HCT116 (cell line): ENCODE data around the gene CCL7. TPM values are rescaled to one million over a fixed set of nuclear protein-coding genes. Genes with fewer than 3 reads are reported as not detected.

Experiments
- ATAC-seq: fragments of 200-7000 bp; cut with Tn5 transposase; 2 replicates; pipeline ENCODE4 v1.9.1; 2020; ENCODE audit warnings: mild to moderate bottlenecking, moderate library complexity
- BruUV-seq: library from RNA; stranded (reverse); fragments of 400-500 nt; replicated peaks from 2 replicates; lab custom pipeline; 2021; lab: Mats Ljungman, UMichigan
- CTCF ChIA-PET: fragments of 300-600 bp; sonication (Branson Sonifier 250); formaldehyde crosslinking; loops from one replicate; lab custom pipeline; 2021; ENCODE audit warnings: antibody characterized with exemption; lab: Charles Lee
- POLR2A ChIA-PET: fragments of 300-600, 350-600 bp; sonication (Branson Sonifier 250); formaldehyde crosslinking; loops from one replicate; lab custom pipeline; 2021; ENCODE audit warnings: antibody characterized with exemption; lab: Charles Lee
- RAD21 ChIA-PET, 2 experiments: fragments of 300-600 bp; sonication (Branson Sonifier 250); formaldehyde crosslinking; loops; one replicate each; lab custom pipeline; 2023; ENCODE audit warnings: low total read pairs in 2 of 2; ENCODE audit not compliant: uncharacterized antibody in 2 of 2, unreplicated experiment in 2 of 2, low non-redundant PET in 1 of 2; lab: Charles Lee
- DNase-seq: peaks from one replicate; pipeline ENCODE4 v3.0.0-alpha.2; 2010; ENCODE audit warnings: low read depth, low spot score
- H2AFZ ChIP-seq: fragments of 200-600 bp; shearing (Covaris generic), sonication (generic); 2 replicates; pipeline ENCODE4 v1.6.1; 2017; ENCODE audit warnings: low read depth, mixed run types, mixed read lengths, antibody characterized with exemption, low read length; ENCODE audit not compliant: poor library complexity, severe bottlenecking
- H3K27ac ChIP-seq: 2 replicates; pipeline ENCODE4 v1.5.1; 2012; ENCODE audit warnings: low read depth, low read length
- H3K27me3 ChIP-seq: fragments of 200-600 bp; sonication (generic); 2 replicates; pipeline ENCODE4 v1.6.1; 2016; ENCODE audit warnings: mixed run types, low read length, mixed read lengths; ENCODE audit not compliant: insufficient read depth
- H3K36me3 ChIP-seq, 2 experiments: fragments of 200-500 bp in 1 of 2; fragments of 200-600 bp in 1 of 2; sonication (Bioruptor generic) in 1 of 2; sonication (generic) in 1 of 2; 2 replicates each; pipeline versions ENCODE4 v1.5.1 to v1.6.1; 2014 to 2016; ENCODE audit warnings: low read length in 2 of 2, inconsistent platforms in 1 of 2, mixed read lengths in 1 of 2, mixed run types in 1 of 2; ENCODE audit not compliant: insufficient read depth in 2 of 2, control insufficient read depth in 1 of 2
- H3K4me1 ChIP-seq, 2 experiments: fragments of 200-600 bp in 1 of 2; sonication (generic) in 1 of 2; 2 replicates each; pipeline versions ENCODE4 v1.5.1 to v1.6.1; 2012 to 2017; ENCODE audit warnings: low read length in 2 of 2, inconsistent platforms in 1 of 2, mild to moderate bottlenecking in 1 of 2, mixed read lengths in 1 of 2, mixed run types in 1 of 2, moderate library complexity in 1 of 2; ENCODE audit not compliant: insufficient read depth in 2 of 2, control insufficient read depth in 1 of 2
- H3K4me2 ChIP-seq: fragments of 200-600 bp; sonication (generic); 2 replicates; pipeline ENCODE4 v1.6.1; 2017; ENCODE audit warnings: mixed run types, low read length, mixed read lengths
- H3K4me3 ChIP-seq, 2 experiments: fragments of 200-600 bp in 1 of 2; sonication (generic) in 1 of 2; replicated peaks in 1 of 2; 2 replicates each; pipeline ENCODE4 v1.5.1; 2011 to 2016; ENCODE audit warnings: low read length in 2 of 2, control low read depth in 1 of 2, low read depth in 1 of 2, mild to moderate bottlenecking in 1 of 2, mixed read lengths in 1 of 2, mixed run types in 1 of 2
- H3K79me2 ChIP-seq: fragments of 200-600 bp; sonication (generic); 2 replicates; pipeline ENCODE4 v1.6.1; 2017; ENCODE audit warnings: mild to moderate bottlenecking, mixed run types, low read length, moderate library complexity, mixed read lengths; ENCODE audit not compliant: insufficient read depth
- H3K9ac ChIP-seq: fragments of 200-600 bp; sonication (generic); 2 replicates; pipeline ENCODE4 v1.6.1; 2016; ENCODE audit warnings: low read length, mixed read lengths
- H3K9me2 ChIP-seq: fragments of 200-600 bp; sonication (generic), shearing (Covaris generic); 2 replicates; pipeline ENCODE4 v1.6.1; 2017; ENCODE audit warnings: mixed run types, mild to moderate bottlenecking, moderate library complexity; ENCODE audit not compliant: insufficient read depth
- H3K9me3 ChIP-seq, 2 experiments: fragments of 200-500 bp in 1 of 2; fragments of 200-600 bp in 1 of 2; sonication (Bioruptor generic) in 1 of 2; sonication (generic) in 1 of 2; 2 replicates each; pipeline ENCODE4 v1.6.1; 2014 to 2017; ENCODE audit warnings: low read length in 2 of 2, mixed read lengths in 2 of 2, inconsistent platforms in 1 of 2, low read depth in 1 of 2, mild to moderate bottlenecking in 1 of 2, mixed run types in 1 of 2, moderate library complexity in 1 of 2; ENCODE audit not compliant: control insufficient read depth in 1 of 2, insufficient read depth in 1 of 2
- H4K20me1 ChIP-seq: fragments of 200-600 bp; sonication (generic), shearing (Covaris generic); 2 replicates; pipeline ENCODE4 v1.6.1; 2017; ENCODE audit warnings: mixed run types, mild to moderate bottlenecking, moderate library complexity; ENCODE audit not compliant: insufficient read depth
- CEBPB ChIP-seq: IDR thresholded peaks from 2 replicates; pipeline ENCODE4 v1.6.1; 2012; ENCODE audit warnings: low read depth
- EGR1 ChIP-seq: IDR thresholded peaks from 2 replicates; pipeline ENCODE4 v1.6.1; 2012; ENCODE audit warnings: low read depth
- EZH2 ChIP-seq: fragments of 200-600 bp; sonication (generic); IDR thresholded peaks from 2 replicates; pipeline ENCODE4 v1.6.1; 2017; ENCODE audit warnings: antibody characterized with exemption, mixed run types
- EZH2phosphoT487 ChIP-seq: fragments of 200-600 bp; IDR thresholded peaks from 2 replicates; pipeline ENCODE4 v1.6.1; 2018; ENCODE audit warnings: antibody characterized with exemption, borderline replicate concordance
- POLR2A ChIP-seq: IDR thresholded peaks from 2 replicates; pipeline ENCODE4 v1.7.0; 2011; ENCODE audit warnings: borderline replicate concordance; ENCODE audit not compliant: insufficient read depth, insufficient read length; ENCODE audit errors: extremely low read depth
- POLR2AphosphoS5 ChIP-seq: IDR thresholded peaks from 2 replicates; pipeline ENCODE4 v1.6.1; 2011; ENCODE audit warnings: mild to moderate bottlenecking, low read depth, low read length, moderate library complexity
- SIN3A ChIP-seq: IDR thresholded peaks from 2 replicates; pipeline ENCODE4 v1.6.1; 2012; ENCODE audit warnings: low read depth
- SP1 ChIP-seq: IDR thresholded peaks from 2 replicates; pipeline ENCODE4 v1.6.1; 2012; ENCODE audit warnings: low read depth
- TCF7L2 ChIP-seq: IDR thresholded peaks from 2 replicates; pipeline ENCODE4 v1.7.0; 2011; ENCODE audit warnings: borderline replicate concordance, inconsistent platforms; ENCODE audit not compliant: insufficient read depth, insufficient read length; ENCODE audit errors: extremely low read depth
- YY1 ChIP-seq: IDR thresholded peaks from 2 replicates; pipeline ENCODE4 v1.6.1; 2011; ENCODE audit warnings: low read length, low read depth, moderate library complexity, mild to moderate bottlenecking; ENCODE audit not compliant: insufficient replicate concordance; ENCODE audit errors: extremely low read depth
- intact Hi-C: fragments of 100-400 bp; cut with micrococcal nuclease; formaldehyde crosslinking; loops from 2 replicates; pipeline ENCODE4 v1.10.0; 2022
- total RNA-seq: library from RNA; stranded (reverse); gene quantifications from one replicate; pipeline ENCODE4 v1.2.1, GENCODE V29; 2021; ENCODE audit not compliant: unreplicated experiment
- TF ChIP-seq, protein P1 (sequence below): IDR thresholded peaks from 2 replicates; pipeline ENCODE4 v1.6.1; 2011; ENCODE audit warnings: mild to moderate bottlenecking, low read length, moderate library complexity; ENCODE audit not compliant: insufficient replicate concordance; ENCODE audit errors: extremely low read depth
- TF ChIP-seq, protein P2 (sequence below): IDR thresholded peaks from 2 replicates; pipeline ENCODE4 v1.6.1; 2012; ENCODE audit warnings: low read depth

Gene CCL7
- total RNA-seq, 1 experiment from 2014 or later: not detected

DNA sequence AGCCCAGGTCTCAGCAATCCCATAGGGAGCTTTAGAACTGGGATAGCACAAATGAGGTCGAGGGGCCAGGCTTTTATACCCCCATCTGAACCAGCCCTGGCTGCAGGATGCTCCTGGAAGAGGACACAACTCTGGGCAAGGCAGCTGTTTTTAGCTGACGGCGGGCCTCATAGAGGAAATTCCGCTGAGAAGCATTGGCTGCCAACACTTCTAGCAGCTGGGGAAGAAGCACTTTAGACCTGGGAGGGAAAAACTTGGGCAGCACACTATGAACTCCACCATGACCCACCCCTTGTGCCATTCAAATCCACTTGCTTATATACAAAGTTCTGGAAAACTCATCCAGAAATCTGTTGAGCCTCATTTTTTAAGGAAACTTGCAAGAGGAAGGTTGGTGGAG, 20.6 kb downstream of the CCL7 start:
- H3K4me1 ChIP-seq: no peaks in the 10 kb centered on the region
- ATAC-seq (no peak), DNase-seq (no peak)
- H2AFZ ChIP-seq: no peak overlapping the region
- no peak overlapping the region for H3K4me2 ChIP-seq
- ChIA-PET RAD21 (no interaction called here), POLR2A (no interaction called here), CTCF (no interaction called here)
- no peaks in the 10 kb centered on the region for H3K36me3 ChIP-seq
- no peak overlapping the region for H3K9ac ChIP-seq
- no peaks in the 10 kb centered on the region for H3K9me3 ChIP-seq
- H3K4me3 ChIP-seq: no peak overlapping the region
- H3K79me2 ChIP-seq: no peaks in the 10 kb centered on the region
- BruUV-seq: no TSS peak
- no peaks in the 10 kb centered on the region for H4K20me1 ChIP-seq
- intact Hi-C loops: no loop called here
- H3K9me2 ChIP-seq: no peaks in the 10 kb centered on the region
- TF ChIP-seq EZH2: no peak
- TF ChIP-seq, protein P1, sequence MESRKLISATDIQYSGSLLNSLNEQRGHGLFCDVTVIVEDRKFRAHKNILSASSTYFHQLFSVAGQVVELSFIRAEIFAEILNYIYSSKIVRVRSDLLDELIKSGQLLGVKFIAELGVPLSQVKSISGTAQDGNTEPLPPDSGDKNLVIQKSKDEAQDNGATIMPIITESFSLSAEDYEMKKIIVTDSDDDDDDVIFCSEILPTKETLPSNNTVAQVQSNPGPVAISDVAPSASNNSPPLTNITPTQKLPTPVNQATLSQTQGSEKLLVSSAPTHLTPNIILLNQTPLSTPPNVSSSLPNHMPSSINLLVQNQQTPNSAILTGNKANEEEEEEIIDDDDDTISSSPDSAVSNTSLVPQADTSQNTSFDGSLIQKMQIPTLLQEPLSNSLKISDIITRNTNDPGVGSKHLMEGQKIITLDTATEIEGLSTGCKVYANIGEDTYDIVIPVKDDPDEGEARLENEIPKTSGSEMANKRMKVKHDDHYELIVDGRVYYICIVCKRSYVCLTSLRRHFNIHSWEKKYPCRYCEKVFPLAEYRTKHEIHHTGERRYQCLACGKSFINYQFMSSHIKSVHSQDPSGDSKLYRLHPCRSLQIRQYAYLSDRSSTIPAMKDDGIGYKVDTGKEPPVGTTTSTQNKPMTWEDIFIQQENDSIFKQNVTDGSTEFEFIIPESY: no peak
- no peak for TF ChIP-seq YY1
- TF ChIP-seq SIN3A: no peak
- no peak for TF ChIP-seq POLR2AphosphoS5
- no peak for TF ChIP-seq EGR1
- no peak for TF ChIP-seq CEBPB
- no peak for TF ChIP-seq TCF7L2
- no peak for TF ChIP-seq EZH2phosphoT487
- TF ChIP-seq SP1: no peak
- no peak for TF ChIP-seq POLR2A
- TF ChIP-seq, protein P2, sequence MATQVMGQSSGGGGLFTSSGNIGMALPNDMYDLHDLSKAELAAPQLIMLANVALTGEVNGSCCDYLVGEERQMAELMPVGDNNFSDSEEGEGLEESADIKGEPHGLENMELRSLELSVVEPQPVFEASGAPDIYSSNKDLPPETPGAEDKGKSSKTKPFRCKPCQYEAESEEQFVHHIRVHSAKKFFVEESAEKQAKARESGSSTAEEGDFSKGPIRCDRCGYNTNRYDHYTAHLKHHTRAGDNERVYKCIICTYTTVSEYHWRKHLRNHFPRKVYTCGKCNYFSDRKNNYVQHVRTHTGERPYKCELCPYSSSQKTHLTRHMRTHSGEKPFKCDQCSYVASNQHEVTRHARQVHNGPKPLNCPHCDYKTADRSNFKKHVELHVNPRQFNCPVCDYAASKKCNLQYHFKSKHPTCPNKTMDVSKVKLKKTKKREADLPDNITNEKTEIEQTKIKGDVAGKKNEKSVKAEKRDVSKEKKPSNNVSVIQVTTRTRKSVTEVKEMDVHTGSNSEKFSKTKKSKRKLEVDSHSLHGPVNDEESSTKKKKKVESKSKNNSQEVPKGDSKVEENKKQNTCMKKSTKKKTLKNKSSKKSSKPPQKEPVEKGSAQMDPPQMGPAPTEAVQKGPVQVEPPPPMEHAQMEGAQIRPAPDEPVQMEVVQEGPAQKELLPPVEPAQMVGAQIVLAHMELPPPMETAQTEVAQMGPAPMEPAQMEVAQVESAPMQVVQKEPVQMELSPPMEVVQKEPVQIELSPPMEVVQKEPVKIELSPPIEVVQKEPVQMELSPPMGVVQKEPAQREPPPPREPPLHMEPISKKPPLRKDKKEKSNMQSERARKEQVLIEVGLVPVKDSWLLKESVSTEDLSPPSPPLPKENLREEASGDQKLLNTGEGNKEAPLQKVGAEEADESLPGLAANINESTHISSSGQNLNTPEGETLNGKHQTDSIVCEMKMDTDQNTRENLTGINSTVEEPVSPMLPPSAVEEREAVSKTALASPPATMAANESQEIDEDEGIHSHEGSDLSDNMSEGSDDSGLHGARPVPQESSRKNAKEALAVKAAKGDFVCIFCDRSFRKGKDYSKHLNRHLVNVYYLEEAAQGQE: no peak
- no peak overlapping the region for H3K27ac ChIP-seq
- H3K27me3 ChIP-seq: no peaks in the 10 kb centered on the region
